NCI-H524 (cell line): ENCODE data around the gene SHC2.
"Not testable (repeated sequence)": the region's sequence is repeated elsewhere in the genome, so short reads cannot be mapped to it uniquely, and the experiment has no call there.

Experiments
- DNase-seq, 2 experiments: peaks; one replicate each; lab custom pipeline; 2025; lab: John Stamatoyannopoulos, UW

Gene SHC2

DNA sequence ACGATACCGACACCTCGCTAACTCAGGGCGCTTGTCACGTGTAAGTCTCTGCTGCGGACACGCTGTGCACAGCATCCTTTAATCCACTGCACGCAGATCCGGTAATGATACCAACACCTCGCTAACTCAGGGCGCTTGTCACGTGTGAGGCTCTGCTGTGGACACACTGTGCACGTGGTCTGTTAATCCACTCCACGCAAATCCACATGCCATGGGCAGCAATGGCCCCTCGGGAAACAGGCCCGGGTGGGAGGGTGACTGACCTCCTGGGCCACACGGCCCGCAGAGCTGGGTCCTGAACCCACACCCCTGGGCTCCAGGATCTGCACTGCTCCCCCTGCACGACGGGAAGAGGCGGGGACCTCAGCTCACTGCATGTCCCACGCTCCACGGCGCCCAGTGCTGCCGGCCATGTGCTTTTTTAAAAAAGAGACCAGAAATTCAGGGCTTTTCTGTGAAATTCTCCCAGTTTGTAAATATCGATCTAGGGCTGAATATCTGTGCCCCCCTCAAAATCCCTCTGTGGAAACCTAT is 16.1 kb downstream of the SHC2 start:
- DNase-seq, result no peak

DNA sequence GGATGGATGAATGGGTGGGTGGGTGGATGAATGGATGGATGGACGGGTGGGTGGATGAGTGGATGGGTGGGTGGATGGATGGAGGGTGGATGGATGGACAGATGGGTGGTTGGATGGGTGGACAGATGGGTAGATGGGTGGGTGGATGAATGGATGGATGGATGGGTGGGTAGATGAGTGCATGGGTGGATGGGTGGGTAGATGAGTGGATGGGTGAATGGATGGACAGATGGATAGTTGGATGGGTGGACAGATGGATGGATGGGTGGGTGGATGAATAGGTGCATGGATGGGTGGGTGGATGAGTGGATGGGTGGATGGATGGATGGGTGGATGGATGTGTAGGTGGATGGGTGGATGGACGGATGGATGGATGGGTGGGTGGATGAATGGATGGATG is 17.8 kb downstream of the SHC2 start:
- no peak for DNase-seq

DNA sequence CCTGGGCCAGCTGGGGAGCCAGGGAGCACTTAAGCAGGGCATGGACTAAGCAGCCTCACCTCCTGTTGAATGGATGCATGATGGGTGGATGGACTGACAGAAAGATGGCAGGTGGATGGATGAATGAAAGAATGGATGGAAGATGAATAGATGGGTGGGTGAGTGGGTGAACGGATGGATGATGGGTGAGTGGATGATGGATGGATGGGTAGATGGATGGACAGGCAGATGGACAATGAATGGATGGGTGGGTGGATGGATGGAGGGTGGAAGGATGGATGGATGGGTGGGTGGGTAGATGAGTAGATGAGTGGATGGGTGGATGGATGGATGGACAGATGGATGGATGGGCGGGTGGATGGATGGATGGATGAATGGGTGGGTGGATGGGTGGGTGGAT is 18.7 kb downstream of the SHC2 start:
- DNase-seq, result no peak

DNA sequence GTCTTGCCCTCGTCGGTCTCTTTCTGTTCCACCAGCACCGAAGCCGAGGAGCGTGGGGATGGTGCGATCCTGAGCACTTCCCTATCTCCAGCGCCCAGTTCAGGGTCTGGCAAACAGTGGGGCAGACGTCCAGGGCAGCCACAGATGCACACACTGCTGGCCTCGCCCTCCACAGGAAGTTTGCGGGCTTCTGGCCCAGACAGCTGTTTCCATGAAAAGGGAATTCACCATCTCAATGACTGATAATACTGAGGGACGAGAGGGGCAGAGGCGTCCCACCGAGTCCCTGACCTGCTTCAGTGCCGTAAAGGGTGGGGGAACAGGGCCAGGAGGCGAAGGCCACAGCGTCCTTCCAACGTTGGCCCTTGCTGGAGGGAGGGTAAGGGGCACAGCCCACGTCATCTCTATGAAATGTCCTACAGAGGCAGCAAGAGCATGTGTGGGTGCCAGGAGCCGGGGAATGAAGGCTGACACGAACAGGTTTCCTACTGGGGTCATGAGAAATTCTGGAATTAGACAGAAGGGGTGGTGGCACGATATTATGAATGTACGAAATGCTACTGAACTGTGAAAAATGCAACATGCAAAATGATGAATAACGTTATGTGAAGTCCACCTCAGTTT is 19.5 kb downstream of the SHC2 start:
- no peak for DNase-seq

DNA sequence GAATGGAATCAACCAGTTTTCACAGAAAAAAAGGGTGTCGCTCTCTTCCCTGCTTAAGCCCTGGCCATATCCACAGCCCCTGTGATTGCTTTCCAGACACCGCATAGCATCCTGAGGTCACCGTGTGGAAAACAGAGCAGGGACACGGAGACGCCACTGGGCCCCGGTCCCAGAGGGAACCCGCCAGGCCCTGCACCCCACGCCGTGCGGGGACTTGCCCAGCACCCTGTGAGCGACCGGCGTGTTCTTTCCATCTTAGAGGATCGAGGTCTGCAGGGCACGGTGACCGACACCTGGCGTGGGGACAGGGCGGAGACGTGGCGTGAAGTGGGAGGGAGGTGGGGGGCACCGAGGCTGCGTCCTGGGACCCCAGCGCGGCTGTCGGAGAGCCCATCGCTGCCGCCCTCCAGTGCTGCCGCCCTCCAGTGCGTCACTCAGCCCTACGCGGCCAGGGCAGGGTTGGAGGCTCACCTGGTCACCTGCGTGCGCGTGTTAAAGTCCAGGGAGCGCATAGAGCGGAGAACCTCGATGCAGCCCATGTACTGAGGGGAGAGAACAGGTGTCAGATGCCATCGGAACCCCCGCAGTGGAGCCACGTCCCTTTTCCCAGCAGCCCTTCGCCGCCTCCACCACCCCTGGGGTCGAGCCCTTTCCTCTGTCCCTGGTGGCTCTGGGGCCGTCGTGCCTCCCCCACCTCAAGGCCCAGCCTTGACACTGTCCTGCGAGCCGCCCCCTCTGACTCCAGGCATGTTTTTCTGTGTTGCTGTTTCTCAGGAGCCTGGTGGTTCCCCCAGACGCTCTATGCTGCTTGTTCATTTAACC is 20.2 kb downstream of the SHC2 start:
- no peak for DNase-seq

DNA sequence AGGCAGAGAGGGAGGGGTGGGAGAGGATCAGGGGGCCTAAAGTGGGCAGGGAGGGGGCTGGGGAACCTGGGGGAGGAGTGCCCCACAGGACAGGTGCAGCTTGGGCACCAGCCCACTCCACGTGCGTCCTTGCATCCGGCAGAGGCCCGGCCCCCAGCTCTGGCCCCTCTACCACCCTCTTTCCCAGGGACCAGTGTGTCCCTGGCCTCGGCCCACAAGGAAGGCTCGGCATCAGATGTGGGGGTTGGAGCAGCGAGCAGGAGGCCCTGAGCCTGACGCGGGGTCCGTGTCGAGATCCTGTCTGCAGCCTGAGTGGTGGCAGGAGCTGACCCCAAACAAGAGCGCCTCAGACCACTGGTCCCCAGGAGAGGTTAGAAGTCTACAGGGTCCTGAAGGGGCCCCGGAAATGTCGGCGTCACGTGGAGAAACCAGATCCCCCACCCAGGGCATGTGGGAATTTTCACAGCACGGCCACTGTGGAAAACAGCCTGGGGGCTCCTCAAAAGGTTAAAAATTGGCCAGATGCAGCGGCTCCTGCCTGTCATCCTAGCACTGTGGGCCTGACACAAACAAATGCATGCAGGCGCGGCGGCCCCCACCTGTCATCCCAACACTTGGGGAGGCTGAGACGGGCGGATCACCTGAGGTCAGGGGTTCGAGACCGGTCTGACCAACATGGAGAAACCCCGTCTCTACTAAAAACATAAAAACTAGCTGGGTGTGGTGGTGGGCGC is 21.5 kb downstream of the SHC2 start:
- DNase-seq, result no peak

DNA sequence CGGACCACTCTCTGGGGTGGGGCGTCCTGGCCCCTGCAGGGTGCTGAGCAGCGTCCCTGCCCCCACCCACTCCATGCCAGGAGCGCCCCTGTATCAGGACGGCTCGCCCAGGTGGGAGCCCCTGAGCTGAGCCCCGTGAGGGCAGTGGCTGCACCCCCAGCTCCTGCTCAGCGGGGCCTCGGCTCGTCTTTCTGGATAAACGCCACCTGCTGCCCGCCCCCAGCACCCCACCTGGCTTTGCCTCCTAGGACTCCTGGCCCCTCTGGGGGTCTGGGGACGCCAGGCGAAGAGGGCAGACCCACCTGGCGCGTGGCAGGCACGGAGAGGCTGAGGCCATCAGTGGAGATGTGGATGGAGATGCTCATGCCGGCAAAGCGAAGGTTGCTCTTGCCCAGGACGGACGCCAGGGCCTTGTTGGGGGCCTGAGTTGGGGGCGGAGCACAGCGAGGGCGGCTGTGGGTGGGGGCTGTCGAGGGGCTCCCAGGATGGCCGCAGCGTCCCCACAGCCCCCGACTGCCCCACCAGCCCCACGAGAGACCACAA is 22.3 kb downstream of the SHC2 start:
- DNase-seq, result no peak

DNA sequence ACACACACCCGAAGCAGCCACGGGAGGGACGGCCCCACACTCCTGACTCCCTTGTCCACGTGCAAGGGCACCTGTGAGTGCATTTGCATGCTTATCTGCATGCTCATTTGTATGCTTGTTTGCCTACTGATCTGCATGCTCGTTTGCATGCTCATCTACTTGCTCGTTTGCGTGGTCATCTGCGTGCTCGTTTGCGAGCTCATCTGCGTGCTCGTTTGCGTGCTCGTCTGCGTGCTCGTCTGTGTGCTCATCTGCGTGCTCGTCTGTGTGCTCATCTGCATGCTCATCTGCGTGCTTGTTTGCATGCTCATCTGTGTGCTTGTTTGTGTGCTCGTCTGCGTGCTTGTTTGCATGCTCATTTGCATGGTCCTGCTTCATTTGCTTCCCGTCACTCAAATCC is 23.8 kb downstream of the SHC2 start:
- no peak for DNase-seq

DNA sequence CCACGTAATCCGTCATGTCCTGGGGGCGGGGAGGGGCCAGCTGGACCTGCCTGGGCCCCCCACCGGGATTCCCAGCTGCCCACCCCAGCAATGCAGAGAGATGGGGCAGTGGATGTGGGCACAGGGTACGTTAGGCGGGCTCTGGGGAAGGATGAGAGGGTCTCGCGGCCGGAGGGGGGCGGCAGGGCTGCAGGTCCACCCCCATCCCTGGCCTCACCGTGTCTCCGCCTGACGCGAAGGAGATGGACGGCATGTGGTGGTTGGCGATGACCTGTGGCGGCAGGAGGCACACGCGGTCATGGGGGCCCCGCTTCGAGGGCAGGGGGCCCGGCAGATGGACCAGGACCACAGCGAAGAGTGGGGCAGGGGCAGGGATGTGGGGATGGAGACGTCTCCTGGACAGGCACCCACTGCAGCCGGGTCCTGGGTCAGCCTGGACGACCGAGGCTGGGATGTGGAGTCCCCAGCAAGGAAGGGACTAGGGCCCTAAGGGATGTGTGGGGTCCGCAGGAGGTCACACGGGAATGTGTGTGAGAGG is 24.4 kb downstream of the SHC2 start:
- no peak for DNase-seq

DNA sequence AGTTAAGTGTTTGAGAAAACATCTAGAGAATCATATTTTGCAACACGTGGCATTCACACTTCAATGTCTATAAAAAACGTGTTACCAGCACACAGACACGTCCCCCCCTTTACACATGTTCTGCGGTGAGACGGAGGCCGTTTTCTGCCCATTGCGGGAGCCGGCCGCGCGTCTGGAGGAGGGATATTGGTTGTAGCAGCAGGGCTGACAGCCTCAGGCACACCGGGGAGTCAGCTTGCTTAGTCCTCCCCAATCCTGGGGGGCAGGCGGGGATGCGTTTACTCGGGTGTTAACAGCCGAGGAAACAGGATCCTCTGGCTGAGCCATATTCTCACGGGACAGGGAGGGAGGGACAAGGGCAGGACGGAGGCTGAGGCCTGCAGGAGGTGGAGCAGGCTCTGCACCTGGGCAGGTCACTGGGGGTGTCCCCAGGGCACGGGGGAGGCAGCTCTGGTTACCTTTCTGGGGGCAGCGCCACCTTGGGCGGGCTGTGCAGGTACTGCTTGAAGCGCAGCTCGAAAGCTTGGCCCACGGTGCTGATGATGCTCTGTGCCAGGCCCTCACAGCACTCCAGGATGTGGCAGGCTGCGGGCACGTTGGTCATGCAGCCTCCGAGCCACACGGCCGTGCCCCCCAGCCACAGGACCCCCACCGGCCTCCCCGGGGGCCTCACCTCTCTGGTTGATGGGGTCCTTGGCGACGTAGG is 25.0 kb downstream of the SHC2 start:
- no peak for DNase-seq

DNA sequence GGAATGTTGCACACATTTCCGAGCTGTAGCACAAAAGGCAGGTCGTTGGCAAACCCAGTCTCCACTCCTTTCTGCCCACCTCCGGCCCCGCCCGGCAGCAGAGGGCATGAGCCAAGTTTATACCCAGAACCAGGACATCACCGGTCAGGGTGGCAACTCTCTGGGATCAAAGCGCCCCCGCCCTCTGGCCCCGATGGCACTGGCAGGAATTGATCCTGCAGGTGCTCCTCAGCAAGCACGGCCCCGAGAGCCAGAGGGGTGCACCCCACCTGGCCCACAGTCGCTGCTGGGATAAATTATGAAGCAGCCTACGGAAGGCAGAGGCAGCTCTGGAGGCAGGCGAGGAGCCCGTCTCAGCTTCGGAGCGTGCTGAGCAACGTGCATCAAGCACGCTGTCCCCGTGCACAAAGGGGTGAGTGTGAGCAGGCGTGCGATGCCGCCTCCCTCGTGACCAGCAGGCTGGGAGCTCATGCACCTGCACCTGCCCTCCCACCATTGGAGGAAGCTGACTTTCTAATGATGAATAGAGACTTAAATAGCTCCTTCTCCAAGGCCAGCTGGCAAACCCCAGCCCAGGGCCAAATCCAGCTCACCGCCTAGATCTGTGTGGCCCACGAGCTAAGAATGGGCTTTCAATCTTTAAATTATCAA is 25.7 kb downstream of the SHC2 start:
- DNase-seq, result no peak

DNA sequence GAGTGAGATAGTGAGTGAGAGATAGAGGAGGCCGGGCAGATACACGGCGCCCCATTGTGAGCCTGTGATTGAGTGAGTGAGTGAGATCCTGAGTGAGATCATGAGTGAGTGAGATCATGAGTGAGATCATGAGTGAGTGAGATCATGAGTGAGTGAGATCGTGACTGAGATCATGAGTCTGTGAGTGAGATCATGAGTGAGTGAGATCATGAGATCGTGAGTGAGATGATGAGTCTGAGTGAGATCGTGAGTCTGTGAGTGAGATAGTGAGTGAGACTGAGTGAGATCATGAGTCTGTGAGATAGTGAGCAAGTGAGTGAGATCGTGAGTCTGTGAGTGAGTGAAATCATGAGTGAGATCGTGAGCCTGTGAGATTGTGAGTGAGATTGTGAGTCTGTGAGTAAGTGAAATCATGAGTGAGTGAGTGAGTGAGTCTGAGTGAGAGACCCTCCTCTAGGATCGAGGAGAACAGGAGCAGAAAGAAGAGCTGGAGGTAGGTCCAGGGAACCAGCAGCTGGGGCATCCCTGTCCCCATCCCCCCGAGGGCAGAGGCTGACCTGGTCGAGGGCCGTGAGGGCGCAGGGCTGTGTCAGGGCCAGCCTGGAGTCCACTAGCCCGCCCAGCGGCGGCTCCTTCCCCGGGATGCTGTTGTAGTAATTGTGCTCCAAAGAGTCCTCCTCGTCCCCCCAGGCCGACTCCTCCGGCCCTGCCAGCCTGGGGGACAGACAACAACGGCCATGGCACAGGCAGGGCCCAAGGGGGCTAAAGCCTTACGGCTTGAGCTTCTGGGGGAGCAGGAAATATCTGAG is 26.5 kb downstream of the SHC2 start:
- no peak for DNase-seq

DNA sequence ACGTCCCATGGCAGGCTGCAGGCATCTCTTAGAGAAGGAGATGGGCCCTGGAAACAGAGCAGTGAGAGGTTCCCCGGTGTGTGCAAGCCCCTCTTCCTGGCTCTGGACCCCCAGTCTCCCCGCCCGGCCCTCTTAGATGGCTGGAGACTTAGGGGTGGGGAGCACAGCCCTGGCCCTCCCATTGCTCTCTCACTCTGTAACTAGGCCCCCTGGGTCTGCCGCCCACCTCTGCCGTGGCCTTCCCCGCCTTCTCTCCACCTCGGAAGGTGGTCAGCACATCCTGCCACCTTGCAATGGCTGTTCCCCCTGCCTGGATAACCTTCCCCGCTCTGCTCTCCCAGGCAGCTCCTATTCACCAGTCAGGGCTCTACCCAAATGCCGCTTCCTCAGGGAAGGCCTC is 30.1 kb downstream of the SHC2 start:
- no peak for DNase-seq

DNA sequence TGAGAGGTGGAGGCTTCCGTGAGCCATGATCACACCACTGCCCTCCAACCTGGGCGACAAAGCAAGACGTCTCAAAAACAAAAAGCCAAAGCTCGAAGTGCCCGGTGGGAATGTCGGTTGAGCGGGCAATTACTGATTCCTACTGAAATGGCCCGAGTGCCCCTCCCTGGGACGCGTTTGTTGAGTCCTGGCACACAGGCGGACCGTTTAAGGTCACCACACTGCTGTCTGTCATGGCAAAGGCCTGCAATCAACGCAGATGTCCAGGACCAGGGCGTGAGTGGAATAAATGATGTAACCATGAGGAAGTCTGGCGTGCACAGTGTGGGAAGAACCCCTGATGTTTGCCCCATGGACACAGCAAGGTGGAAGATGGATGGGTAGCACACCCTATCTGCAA is 32.7 kb downstream of the SHC2 start:
- DNase-seq, result no peak

DNA sequence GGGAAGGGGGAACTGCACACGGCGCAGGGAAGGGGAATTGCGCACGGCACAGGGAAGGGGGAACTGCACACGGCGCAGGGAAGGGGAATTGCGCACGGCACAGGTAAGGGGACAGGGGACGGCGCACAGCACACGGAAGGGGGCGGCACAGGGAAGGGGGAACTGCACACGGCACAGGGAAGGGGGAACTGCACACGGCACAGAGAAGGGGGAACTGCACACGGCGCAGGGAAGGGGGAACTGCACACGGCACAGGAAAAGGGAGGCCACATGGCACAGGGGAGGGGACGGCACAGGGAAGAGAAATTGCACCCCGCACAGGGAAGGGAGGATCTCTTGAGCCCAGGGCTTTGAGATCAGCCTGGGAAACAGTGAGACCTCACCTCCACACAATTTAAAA is 33.2 kb downstream of the SHC2 start:
- not testable (repeated sequence) for DNase-seq

DNA sequence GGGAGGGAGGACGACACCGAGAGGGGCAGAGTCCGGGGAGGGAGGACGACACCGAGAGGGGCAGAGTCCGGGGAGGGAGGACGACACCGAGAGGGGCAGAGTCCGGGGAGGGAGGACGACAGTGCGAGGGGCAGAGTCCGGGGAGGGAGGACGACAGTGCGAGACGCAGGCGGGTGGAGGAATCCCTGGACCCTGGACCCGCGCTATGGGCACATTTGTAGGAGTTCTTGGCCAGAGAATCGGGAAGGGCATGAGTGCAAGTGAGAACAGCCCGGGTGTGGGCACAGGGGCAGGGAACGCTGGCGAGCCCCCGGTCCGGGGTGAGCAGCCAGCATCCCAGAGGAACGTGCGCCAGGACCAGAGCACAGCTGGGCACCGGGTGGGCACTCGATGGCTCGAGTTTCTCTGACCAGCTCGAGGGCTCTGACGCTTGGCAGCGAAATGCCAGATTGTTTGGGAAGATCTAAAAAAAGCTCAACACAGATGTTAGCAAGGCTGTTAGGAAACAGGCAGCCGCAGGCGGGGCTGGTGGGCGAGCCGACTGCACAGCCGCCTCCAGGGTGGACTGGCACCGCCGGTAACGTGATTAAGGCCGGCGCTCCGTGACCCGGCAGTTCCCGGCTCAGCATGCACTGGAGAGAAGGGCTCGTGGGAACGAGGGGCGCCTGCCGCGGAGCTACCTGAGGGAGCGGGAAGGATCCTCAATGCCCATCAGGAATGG is 33.9 kb downstream of the SHC2 start:
- peak in 1 of 2 experiments; percentile 72 for DNase-seq

DNA sequence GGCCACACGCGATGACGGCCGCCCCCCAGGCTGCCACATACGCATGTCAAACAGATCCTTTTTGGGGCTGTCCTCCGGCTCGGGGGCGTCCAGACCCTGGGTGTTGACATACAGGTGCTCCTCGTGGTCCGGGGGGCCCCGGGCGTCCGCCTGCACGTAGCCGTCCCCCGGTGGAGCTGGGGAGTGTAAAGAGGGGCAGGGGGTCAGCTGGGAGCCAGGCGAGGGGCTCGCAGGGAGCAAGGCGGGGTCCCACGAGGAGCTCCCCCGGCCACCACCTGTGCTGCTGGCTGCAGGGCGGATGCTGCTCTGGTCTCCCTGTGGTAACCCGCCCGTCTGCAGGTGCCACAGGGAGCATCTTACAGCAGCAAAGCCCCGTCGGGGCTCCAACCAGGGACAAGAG is 35.8 kb downstream of the SHC2 start:
- no peak for DNase-seq

DNA sequence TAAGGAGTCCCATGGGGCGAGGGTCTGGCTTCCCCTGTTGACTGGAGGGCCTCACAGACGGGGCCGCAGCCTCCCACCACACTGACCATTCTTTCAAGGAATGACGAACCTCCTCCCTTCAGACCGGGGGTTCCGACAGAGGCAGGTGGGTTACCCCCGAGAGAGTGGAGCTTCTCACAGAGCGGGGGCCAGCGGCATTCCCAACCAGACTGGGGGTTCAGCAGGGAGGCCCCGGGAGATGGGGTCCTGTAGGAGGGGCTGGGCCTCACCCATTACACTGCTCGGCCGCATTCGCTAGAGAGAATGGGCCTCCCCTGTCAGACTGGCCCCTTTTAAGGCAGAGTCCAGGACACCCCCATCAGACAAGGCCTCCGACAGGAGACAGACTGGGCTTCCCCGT is 36.3 kb downstream of the SHC2 start:
- no peak for DNase-seq

DNA sequence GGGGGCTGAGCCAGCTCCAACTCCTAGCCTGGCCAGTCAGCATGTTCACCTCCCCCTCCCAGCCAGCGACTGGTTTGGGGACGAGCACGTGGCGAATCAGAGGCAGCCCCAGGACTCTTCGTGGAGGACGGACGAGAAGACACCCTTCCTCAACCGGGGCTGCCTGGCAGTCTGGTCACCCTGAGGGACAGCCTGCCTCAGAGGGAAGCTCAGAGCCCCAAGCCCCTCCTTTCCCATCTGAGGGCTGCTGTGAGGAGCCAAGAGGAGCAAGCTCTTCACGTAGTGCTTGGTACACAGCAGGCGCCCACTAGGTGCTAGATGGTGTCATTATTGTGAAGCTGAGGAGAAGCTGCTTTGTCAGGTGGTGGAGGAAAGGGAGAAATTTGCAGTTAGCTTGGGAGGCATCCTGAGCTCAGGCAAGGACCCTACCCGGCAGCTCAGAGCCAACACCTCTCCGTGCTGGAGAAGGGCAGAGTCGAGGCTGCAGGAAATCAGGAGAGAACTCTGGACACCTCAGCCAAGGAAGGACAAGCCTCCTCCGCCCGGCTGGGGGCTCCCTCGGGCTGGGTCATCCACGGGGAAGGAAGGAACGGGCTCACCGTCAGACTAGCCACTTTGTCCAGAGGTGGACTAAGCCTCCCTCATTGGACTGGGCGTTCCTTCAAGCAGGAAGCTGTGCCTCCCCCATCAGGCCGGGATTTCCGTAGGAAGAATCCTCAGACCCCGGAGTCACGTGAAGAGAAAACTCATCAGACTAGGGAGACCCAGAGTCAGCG is 37.0 kb downstream of the SHC2 start:
- no peak for DNase-seq
